NCI-H1092 treated with DMSO at 0.1 percent for 48 hours (cell line): ENCODE results near the gene COPZ1.
"Not testable (repeated sequence)": the region's sequence is repeated elsewhere in the genome, so short reads cannot be mapped to it uniquely, and the experiment has no call there.

ENCODE experiments used
- DNase-seq: peaks from one replicate; lab custom pipeline; 2025; lab: John Stamatoyannopoulos, UW

Gene COPZ1

GRCh38 chr12:54331461-54331860 lies 6.5 kb downstream of the COPZ1 start:
- DNase-seq = no peak

GRCh38 chr12:54333420-54334034 lies 8.6 kb downstream of the COPZ1 start:
- DNase-seq = no peak

- DNase-seq = peak; percentile 77
Observed at GRCh38 chr12:54337280-54337842, 12.4 kb downstream of the COPZ1 start.

- DNase-seq = peak; percentile 29
Observed at GRCh38 chr12:54337854-54338650, 13.1 kb downstream of the COPZ1 start.

- DNase-seq = no peak
Observed at GRCh38 chr12:54338698-54339296, 13.9 kb downstream of the COPZ1 start.

- DNase-seq = no peak
Observed at GRCh38 chr12:54340846-54341245, 15.9 kb downstream of the COPZ1 start.

- no peak for DNase-seq
Observed at GRCh38 chr12:54341378-54342300, 16.7 kb downstream of the COPZ1 start.

- no peak for DNase-seq
Observed at GRCh38 chr12:54349036-54349435, 24.1 kb downstream of the COPZ1 start.

GRCh38 chr12:54349679-54350078 lies 24.7 kb downstream of the COPZ1 start:
- no peak for DNase-seq

GRCh38 chr12:54350743-54351142 lies 25.8 kb downstream of the COPZ1 start:
- DNase-seq = no peak

- peak; percentile 71 for DNase-seq
Observed at GRCh38 chr12:54351341-54351740, 26.4 kb downstream of the COPZ1 start.

- peak; percentile 98 for DNase-seq
Observed at GRCh38 chr12:54352022-54352531, 27.1 kb downstream of the COPZ1 start.

GRCh38 chr12:54352891-54353874 lies 28.3 kb downstream of the COPZ1 start:
- DNase-seq = peak; percentile 98

GRCh38 chr12:54354271-54354670 lies 29.3 kb downstream of the COPZ1 start:
- DNase-seq = not testable (repeated sequence)

GRCh38 chr12:54355104-54355815 lies 30.3 kb downstream of the COPZ1 start:
- DNase-seq = no peak

GRCh38 chr12:54356228-54356627 lies 31.3 kb downstream of the COPZ1 start:
- DNase-seq = no peak

- peak; percentile 41 for DNase-seq
Observed at GRCh38 chr12:54356951-54357356, 32.0 kb downstream of the COPZ1 start.

GRCh38 chr12:54357506-54358190 lies 32.7 kb downstream of the COPZ1 start:
- DNase-seq = no peak
